GM12878 (cell line): Measurements from ENCODE around the gene ARL5B. TPM values are rescaled to one million over a fixed set of nuclear protein-coding genes. Genes with fewer than 3 reads are reported as not detected.
"Not testable (repeated sequence)": the region's sequence is repeated elsewhere in the genome, so short reads cannot be mapped to it uniquely, and the experiment has no call there.

ENCODE experiments used
- ATAC-seq: fragments of 200-7000 bp; cut with Tn5 transposase; 3 replicates; pipeline ENCODE4 v1.9.1; 2020; ENCODE audit warnings: mild to moderate bottlenecking, moderate library complexity
- BruUV-seq: library from RNA; stranded (reverse); fragments of 400-500 nt; replicated peaks from 2 replicates; lab custom pipeline; 2021; lab: Mats Ljungman, UMichigan
- CTCF ChIA-PET: fragments of 300-600 bp; sonication (Branson Sonifier 250); formaldehyde crosslinking; extraction: SDS; loops from one replicate; lab custom pipeline; 2021; ENCODE audit warnings: inconsistent platforms; lab: Yijun Ruan, JAX
- POLR2A ChIA-PET: fragments of 350-600 bp; formaldehyde crosslinking; extraction: SDS; loops from one replicate; lab custom pipeline; 2021; ENCODE audit warnings: inconsistent platforms; lab: Charles Lee
- RAD21 ChIA-PET: fragments of 300-600 bp; sonication (Branson Sonifier 250); formaldehyde crosslinking; loops from one replicate; lab custom pipeline; 2023; ENCODE audit warnings: antibody characterized with exemption; ENCODE audit not compliant: unreplicated experiment; lab: Charles Lee
- SMC1A ChIA-PET: fragments of 300-600 bp; sonication (Branson Sonifier 250); formaldehyde crosslinking; loops from one replicate; lab custom pipeline; 2023; ENCODE audit not compliant: unreplicated experiment, uncharacterized antibody; lab: Charles Lee
- DNase-seq: peaks from one replicate; pipeline ENCODE4 v3.0.0-alpha.2; 2011; ENCODE audit warnings: low read depth, low spot score
- FAIRE-seq: peaks from 3 replicates; lab custom pipeline; 2011; peaks lifted over from hg19 to GRCh38; lab: Jason Lieb, UNC
- H2AFZ ChIP-seq: 2 replicates; pipeline ENCODE4 v1.6.0; 2011; ENCODE audit warnings: low read depth, low read length, control low read depth; ENCODE audit not compliant: control insufficient read depth
- H3K27ac ChIP-seq: 2 replicates; pipeline ENCODE4 v1.5.1; 2011; ENCODE audit warnings: control low read depth; ENCODE audit not compliant: control insufficient read depth, insufficient read depth
- H3K27me3 ChIP-seq, 2 experiments: replicated peaks in 1 of 2; 2 replicates each; pipeline versions ENCODE4 v1.6.0 to v1.6.1; 2011; ENCODE audit warnings: low read length in 1 of 2; ENCODE audit not compliant: control insufficient read depth in 2 of 2, insufficient read depth in 2 of 2
- H3K36me3 ChIP-seq, 2 experiments: 2 replicates each; pipeline ENCODE4 v1.5.1; 2011; ENCODE audit warnings: low read length in 1 of 2; ENCODE audit not compliant: control insufficient read depth in 2 of 2, insufficient read depth in 2 of 2
- H3K4me1 ChIP-seq: 2 replicates; pipeline ENCODE4 v1.6.1; 2011; ENCODE audit warnings: mild to moderate bottlenecking, low read length, moderate library complexity, mixed read lengths; ENCODE audit not compliant: control insufficient read depth, insufficient read depth
- H3K4me2 ChIP-seq: 2 replicates; pipeline ENCODE4 v1.6.0; 2011; ENCODE audit warnings: control low read depth; ENCODE audit not compliant: control insufficient read depth, insufficient read depth
- H3K4me3 ChIP-seq: fragments of 200-600 bp; sonication (generic); 2 replicates; pipeline ENCODE4 v1.5.1; 2016
- H3K79me2 ChIP-seq: 2 replicates; pipeline ENCODE4 v1.6.0; 2011; ENCODE audit warnings: low read length; ENCODE audit not compliant: control insufficient read depth, insufficient read depth
- H3K9ac ChIP-seq: 2 replicates; pipeline ENCODE4 v1.8.0; 2011; ENCODE audit warnings: low read length, control low read depth, mixed read lengths; ENCODE audit not compliant: control insufficient read depth, insufficient read depth
- H3K9me3 ChIP-seq: replicated peaks from 3 replicates; pipeline ENCODE4 v1.5.1; 2011; ENCODE audit warnings: mild to moderate bottlenecking, low read length; ENCODE audit not compliant: control insufficient read depth, insufficient read depth
- H4K20me1 ChIP-seq: 2 replicates; pipeline ENCODE4 v1.6.0; 2011; ENCODE audit not compliant: control insufficient read depth, insufficient read depth
- E4F1 ChIP-seq: fragments of 450-650 bp; IDR thresholded peaks from 2 replicates; pipeline ENCODE4 v1.6.1; 2018; ENCODE audit warnings: borderline replicate concordance, mild to moderate bottlenecking; ENCODE audit not compliant: partially characterized antibody
- FOXK2 ChIP-seq: fragments of 450-650 bp; IDR thresholded peaks from 2 replicates; pipeline ENCODE4 v1.6.1; 2017; ENCODE audit warnings: mild to moderate bottlenecking, moderate library complexity
- GATAD2B ChIP-seq: fragments of 450-650 bp; conservative IDR thresholded peaks from 2 replicates; pipeline ENCODE4 v1.6.1; 2017; ENCODE audit warnings: low read depth, mild to moderate bottlenecking, moderate library complexity
- HDAC6 ChIP-seq: fragments of 200-600 bp; sonication (generic); IDR thresholded peaks from one replicate; pipeline ENCODE4 v1.8.0; 2017; ENCODE audit warnings: antibody characterized with exemption; ENCODE audit not compliant: unreplicated experiment
- IRF5 ChIP-seq: fragments of 450-650 bp; IDR thresholded peaks from 2 replicates; pipeline ENCODE4 v1.6.1; 2017; ENCODE audit warnings: borderline replicate concordance
- KLF5 ChIP-seq: fragments of 450-650 bp; IDR thresholded peaks from 2 replicates; pipeline ENCODE4 v1.6.1; 2014; ENCODE audit warnings: mild to moderate bottlenecking; ENCODE audit not compliant: partially characterized antibody
- MXI1 ChIP-seq: fragments of 150-350 bp; IDR thresholded peaks from 2 replicates; pipeline ENCODE4 v1.6.1; 2011; ENCODE audit warnings: low read depth, mild to moderate bottlenecking, inconsistent platforms, low read length, improper control_type of control experiment
- SREBF2 ChIP-seq: IDR thresholded peaks from 2 replicates; pipeline ENCODE4 v1.6.1; 2012; ENCODE audit warnings: mild to moderate bottlenecking, low read length
- TCF7 ChIP-seq: IDR thresholded peaks from 2 replicates; pipeline ENCODE4 v1.6.1; 2014; ENCODE audit warnings: antibody characterized with exemption, borderline replicate concordance
- ZNF687 ChIP-seq: fragments of 450-650 bp; IDR thresholded peaks from 2 replicates; pipeline ENCODE4 v1.6.1; 2017; ENCODE audit warnings: mild to moderate bottlenecking, moderate library complexity
- WGBS: methylation state at CpG from one replicate; pipeline ENCODE4 v1.1.6; 2016; ENCODE audit warnings: low lambda C conversion rate; ENCODE audit not compliant: insufficient replicate concordance, insufficient coverage; ENCODE audit errors: missing lambda C conversion rate; 5-methylcytosine and 5-hydroxymethylcytosine counted together
- in situ Hi-C: fragments of 300-500 bp; cut with MboI; formaldehyde crosslinking; loops from 9 replicates; pipeline ENCODE4 v1.14.3; 2018; ENCODE audit warnings: mixed read lengths
- intact Hi-C: fragments of 100-400 bp; cut with micrococcal nuclease; formaldehyde crosslinking; loops from one replicate; pipeline ENCODE4 v1.14.2; 2022; ENCODE audit not compliant: unreplicated experiment
- polyA plus RNA-seq, 11 experiments: library from polyadenylated mRNA; depleted of rRNA in 4 of 11; unstranded in 6 of 11; stranded (reverse) in 5 of 11; fragments of >200 nt; fragmentation: Nextera tagmentation in 4 of 11; fragmentation: Illumina TruSeq in 1 of 11; extraction: Ambion mirVana in 4 of 11; extraction: Trizol in 1 of 11; gene quantifications; 1 replicate in 1 of 11; 2 replicates in 10 of 11; pipeline versions ENCODE4 v1.2.1 to v1.2.3, GENCODE V29; 2011 to 2016; ENCODE audit warnings: inconsistent platforms in 2 of 11, missing spikeins in 2 of 11, low read depth in 1 of 11
- total RNA-seq, 4 experiments: library from RNA; depleted of rRNA in 3 of 4; stranded (reverse); fragments of >200 nt in 3 of 4; fragmentation: Illumina TruSeq in 1 of 4; extraction: Trizol in 1 of 4; gene quantifications; 2 replicates each; pipeline versions ENCODE4 v1.2.1 to v1.2.3, GENCODE V29; 2013 to 2021
- TF ChIP-seq, protein P1 (sequence below), 3 experiments: IDR thresholded peaks in 2 of 3; conservative IDR thresholded peaks in 1 of 3; 2 replicates each; pipeline ENCODE4 v1.5.1; 2011; ENCODE audit warnings: low read depth in 3 of 3, low read length in 3 of 3, mild to moderate bottlenecking in 3 of 3, control low read depth in 2 of 3, moderate library complexity in 2 of 3, inconsistent platforms in 1 of 3, mixed read lengths in 1 of 3; ENCODE audit not compliant: control insufficient read depth in 2 of 3, insufficient read depth in 1 of 3; ENCODE audit errors: extremely low read depth in 1 of 3

ARL5B gene
- total and polyA plus RNA-seq, 10 of the 15 experiments (the other 5 are each of a cell fraction or from before 2014, with no cell fraction given), result 2.5 to 20.7 (median 9.1) TPM

DNA sequence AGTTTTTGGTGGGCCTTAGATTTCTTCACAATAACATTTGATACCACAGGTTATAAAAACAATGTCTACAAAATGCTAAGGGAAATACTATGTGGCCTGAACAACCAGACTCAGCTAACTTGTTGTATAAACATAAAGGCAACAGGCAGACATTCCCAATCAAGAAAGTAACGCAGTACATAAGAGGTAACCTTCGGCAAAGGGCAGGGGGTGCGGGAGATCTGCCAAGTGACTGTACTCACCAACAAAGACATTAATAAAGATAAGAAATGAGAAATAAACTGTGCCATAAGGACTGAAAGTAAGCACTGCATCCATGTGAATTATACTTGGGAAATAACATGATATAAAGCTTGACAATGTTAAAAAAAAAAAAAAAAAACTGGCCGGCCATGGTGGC lies 23.2 kb upstream of the ARL5B start (continued):
- no peak for TF ChIP-seq ZNF687
- TF ChIP-seq GATAD2B, result no peak
- TF ChIP-seq FOXK2, result no peak
- TF ChIP-seq HDAC6, result no peak
- no peak for TF ChIP-seq SREBF2
- no peak for TF ChIP-seq TCF7
- no peak for TF ChIP-seq E4F1
- TF ChIP-seq, protein P1, sequence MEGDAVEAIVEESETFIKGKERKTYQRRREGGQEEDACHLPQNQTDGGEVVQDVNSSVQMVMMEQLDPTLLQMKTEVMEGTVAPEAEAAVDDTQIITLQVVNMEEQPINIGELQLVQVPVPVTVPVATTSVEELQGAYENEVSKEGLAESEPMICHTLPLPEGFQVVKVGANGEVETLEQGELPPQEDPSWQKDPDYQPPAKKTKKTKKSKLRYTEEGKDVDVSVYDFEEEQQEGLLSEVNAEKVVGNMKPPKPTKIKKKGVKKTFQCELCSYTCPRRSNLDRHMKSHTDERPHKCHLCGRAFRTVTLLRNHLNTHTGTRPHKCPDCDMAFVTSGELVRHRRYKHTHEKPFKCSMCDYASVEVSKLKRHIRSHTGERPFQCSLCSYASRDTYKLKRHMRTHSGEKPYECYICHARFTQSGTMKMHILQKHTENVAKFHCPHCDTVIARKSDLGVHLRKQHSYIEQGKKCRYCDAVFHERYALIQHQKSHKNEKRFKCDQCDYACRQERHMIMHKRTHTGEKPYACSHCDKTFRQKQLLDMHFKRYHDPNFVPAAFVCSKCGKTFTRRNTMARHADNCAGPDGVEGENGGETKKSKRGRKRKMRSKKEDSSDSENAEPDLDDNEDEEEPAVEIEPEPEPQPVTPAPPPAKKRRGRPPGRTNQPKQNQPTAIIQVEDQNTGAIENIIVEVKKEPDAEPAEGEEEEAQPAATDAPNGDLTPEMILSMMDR (IDR thresholded peaks at IDR 0.05 in 2 of 3, conservative IDR thresholded peaks at IDR 0.05 in 1 of 3; ENCODE audit: control insufficient read depth in 2 of 3, extremely low read depth in 1 of 3, insufficient read depth in 1 of 3, low read depth in 3 of 3, low read length in 3 of 3), result no peak
- no peak for TF ChIP-seq MXI1
- TF ChIP-seq IRF5, result no peak
- TF ChIP-seq KLF5, result no peak

- H3K27ac ChIP-seq, BruUV-seq, CTCF ChIA-PET, H3K9me3 ChIP-seq, H3K4me1 ChIP-seq, RAD21 ChIA-PET, H3K4me3 ChIP-seq, H3K79me2 ChIP-seq, H2AFZ ChIP-seq, H3K36me3 ChIP-seq, in situ Hi-C loops, H4K20me1 ChIP-seq, DNase-seq, H3K27me3 ChIP-seq, ATAC-seq, intact Hi-C loops, H3K9ac ChIP-seq, H3K4me2 ChIP-seq, FAIRE-seq: not testable (repeated sequence)
- ChIA-PET POLR2A (interaction anchor here (0.6 kb wide), 1 partner anchor 375 kb away, joined by 3 read pairs; no protein-coding TSS in a partner anchor), SMC1A (interaction anchor here (1.1 kb wide), 1 partner anchor 11 kb away, joined by 3 read pairs; no protein-coding TSS in a partner anchor)
- WGBS, result 90% methylated on average over 1 of the region's 1 CpG
Measured at GRCh38 chr10:18637400-18637799, 21.8 kb upstream of the ARL5B start.
